Upper lobe of right lung (tissue), 1 donor: Measurements from ENCODE around the gene PRIM2. TPM values are rescaled to one million over a fixed set of nuclear protein-coding genes. Genes with fewer than 3 reads are reported as not detected.
A peak's percentile ranks its signal among the peaks of the same experiment; 100 is the strongest.
"Not testable (repeated sequence)": the region's sequence is repeated elsewhere in the genome, so short reads cannot be mapped to it uniquely, and the experiment has no call there.

ENCODE experiments used
- ATAC-seq: fragments of 200-7000 bp; cut with Tn5 transposase; one replicate; pipeline ENCODE4 v1.9.1; 2020; ENCODE audit warnings: mild to moderate bottlenecking, moderate library complexity
- DNase-seq: peaks from one replicate; pipeline ENCODE4 v3.0.0-alpha.2; 2020
- H3K27ac ChIP-seq: fragments of 200-600 bp; one replicate; pipeline ENCODE4 v1.8.0; 2022
- H3K27me3 ChIP-seq: fragments of 200-600 bp; one replicate; pipeline ENCODE4 v1.8.0; 2022; ENCODE audit warnings: mild to moderate bottlenecking
- H3K36me3 ChIP-seq: fragments of 200-600 bp; one replicate; pipeline ENCODE4 v1.8.0; 2022
- H3K4me1 ChIP-seq: fragments of 200-600 bp; one replicate; pipeline ENCODE4 v1.8.0; 2022
- H3K4me3 ChIP-seq: fragments of 200-600 bp; one replicate; pipeline ENCODE4 v1.8.0; 2022; ENCODE audit warnings: mild to moderate bottlenecking
- H3K9me3 ChIP-seq: fragments of 200-600 bp; one replicate; pipeline ENCODE4 v1.8.0; 2022
- intact Hi-C: fragments of 100-400 bp; cut with DNase I; formaldehyde crosslinking; loops from one replicate; pipeline ENCODE4 v1.11.0; 2022
- total RNA-seq: library from RNA; stranded (reverse); fragmentation: NEBNext Ultra II Directional; extraction: Animal tissue kit (Norgen Biotek cat#: 25700); gene quantifications from one replicate; pipeline ENCODE4 v1.2.1, GENCODE V29; 2021
- donor health status: DM: no; HTN: yes; CAD: no; lungs with severe emphysema.

Gene PRIM2
- total RNA-seq, 1 donor from 2014 or later = 8.5 TPM

DNA sequence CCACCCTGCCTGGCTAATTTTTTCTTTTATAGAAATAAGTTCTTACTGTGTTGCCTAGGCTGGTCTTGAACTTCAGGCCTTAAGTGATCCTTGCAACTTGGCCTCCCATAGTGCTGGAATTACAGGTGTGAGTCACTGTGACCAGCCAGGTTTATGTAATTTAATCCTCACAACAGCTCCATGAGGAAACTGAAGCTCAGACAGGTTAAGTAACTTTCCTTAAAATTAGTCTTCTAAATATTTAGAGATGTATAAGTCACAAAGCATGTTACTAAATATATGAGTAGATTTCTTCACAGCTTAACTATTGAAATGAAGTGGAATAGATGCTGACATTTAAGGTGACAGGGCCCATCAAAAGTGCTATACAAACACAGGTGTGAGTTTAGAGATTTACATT, 30.2 kb downstream of the PRIM2 start:
- ATAC-seq, H3K27me3 ChIP-seq, H3K9me3 ChIP-seq, H3K4me1 ChIP-seq, H3K27ac ChIP-seq, H3K4me3 ChIP-seq, DNase-seq, intact Hi-C loops, H3K36me3 ChIP-seq: not testable (repeated sequence)

DNA sequence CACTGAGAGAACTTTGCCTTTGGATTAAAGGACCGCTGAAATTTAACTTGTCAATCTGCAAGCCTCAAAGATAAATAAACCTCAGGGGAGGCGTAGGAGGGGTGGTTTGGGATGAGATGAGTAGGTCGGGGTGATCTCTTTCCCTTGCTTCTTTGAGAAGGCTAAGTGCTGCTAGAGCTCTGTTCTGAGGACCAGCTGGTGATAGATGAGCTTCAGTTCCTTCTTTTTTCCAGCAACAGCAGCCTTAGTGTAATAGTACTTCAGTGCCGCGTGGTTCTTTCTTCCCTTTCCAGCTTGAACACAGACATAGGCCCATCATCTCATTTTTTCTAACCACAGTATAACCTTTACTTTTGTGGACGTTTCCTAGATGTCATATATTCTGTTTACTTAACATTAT, 33.0 kb downstream of the PRIM2 start:
- H3K27ac ChIP-seq, intact Hi-C loops, H3K36me3 ChIP-seq, ATAC-seq, H3K27me3 ChIP-seq, H3K4me3 ChIP-seq, H3K9me3 ChIP-seq, DNase-seq, H3K4me1 ChIP-seq: not testable (repeated sequence)

DNA sequence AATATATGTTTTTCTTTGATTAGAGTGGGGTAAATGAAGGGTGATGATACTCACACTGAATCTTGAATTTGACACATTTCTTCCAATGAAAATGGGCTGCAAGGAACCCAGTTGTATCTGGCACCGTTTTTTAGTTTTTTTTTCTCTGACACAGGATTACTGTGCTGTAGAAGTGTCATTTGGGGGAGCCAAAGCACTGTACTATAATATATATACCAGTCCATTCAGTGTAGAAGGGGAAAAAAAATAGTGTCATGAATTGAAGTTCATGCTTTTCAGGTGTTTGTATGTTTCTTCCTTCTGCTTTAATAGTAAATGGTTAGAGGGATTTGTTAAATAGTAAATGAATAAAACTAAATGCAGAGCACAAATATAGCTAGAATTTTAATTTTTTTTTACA, 35.2 kb downstream of the PRIM2 start:
- H3K4me3 ChIP-seq, H3K27ac ChIP-seq, DNase-seq, intact Hi-C loops, H3K36me3 ChIP-seq, ATAC-seq, H3K27me3 ChIP-seq, H3K9me3 ChIP-seq, H3K4me1 ChIP-seq: not testable (repeated sequence)

- H3K36me3 ChIP-seq, intact Hi-C loops, H3K9me3 ChIP-seq, H3K4me3 ChIP-seq, H3K4me1 ChIP-seq, H3K27me3 ChIP-seq, DNase-seq, H3K27ac ChIP-seq, ATAC-seq: not testable (repeated sequence)
Measured at GRCh38 chr6:57358319-57358718, 40.9 kb downstream of the PRIM2 start.

DNA sequence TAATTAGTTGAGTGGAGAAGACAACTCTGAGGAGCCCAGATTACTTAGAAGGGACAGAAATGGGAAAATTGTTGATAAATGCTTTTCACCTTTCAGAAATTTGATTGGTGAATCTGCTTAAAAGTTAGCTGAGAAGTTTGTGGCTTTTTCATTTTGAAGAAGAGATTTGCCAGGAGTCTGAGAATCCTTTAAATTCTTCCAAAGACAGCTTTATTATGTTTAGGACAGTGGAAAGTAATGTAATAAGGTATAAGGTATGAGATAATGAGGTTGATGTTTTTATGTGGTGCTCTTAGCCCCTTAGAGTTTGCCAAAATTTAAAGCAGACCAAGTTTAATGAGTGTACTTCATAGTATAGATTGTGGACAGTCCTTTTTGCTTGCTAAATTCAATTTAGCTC, 42.3 kb downstream of the PRIM2 start:
- H3K4me1 ChIP-seq, H3K36me3 ChIP-seq, intact Hi-C loops, H3K27me3 ChIP-seq, ATAC-seq, H3K4me3 ChIP-seq, H3K9me3 ChIP-seq, DNase-seq, H3K27ac ChIP-seq: not testable (repeated sequence)

GRCh38 chr6:57362340-57362739, 44.9 kb downstream of the PRIM2 start:
- intact Hi-C loops, H3K36me3 ChIP-seq, H3K4me3 ChIP-seq, H3K27me3 ChIP-seq, H3K9me3 ChIP-seq, ATAC-seq, DNase-seq, H3K27ac ChIP-seq, H3K4me1 ChIP-seq: not testable (repeated sequence)

GRCh38 chr6:57365076-57365583, 47.7 kb downstream of the PRIM2 start:
- ATAC-seq, H3K4me3 ChIP-seq, H3K27me3 ChIP-seq, intact Hi-C loops, H3K4me1 ChIP-seq, H3K9me3 ChIP-seq, DNase-seq, H3K27ac ChIP-seq, H3K36me3 ChIP-seq: not testable (repeated sequence)

GRCh38 chr6:57368965-57369731, 51.7 kb downstream of the PRIM2 start:
- H3K27ac ChIP-seq, H3K9me3 ChIP-seq, H3K4me3 ChIP-seq, H3K36me3 ChIP-seq, H3K27me3 ChIP-seq, H3K4me1 ChIP-seq, intact Hi-C loops, DNase-seq: not testable (repeated sequence)
- peak; percentile 29 for ATAC-seq

DNA sequence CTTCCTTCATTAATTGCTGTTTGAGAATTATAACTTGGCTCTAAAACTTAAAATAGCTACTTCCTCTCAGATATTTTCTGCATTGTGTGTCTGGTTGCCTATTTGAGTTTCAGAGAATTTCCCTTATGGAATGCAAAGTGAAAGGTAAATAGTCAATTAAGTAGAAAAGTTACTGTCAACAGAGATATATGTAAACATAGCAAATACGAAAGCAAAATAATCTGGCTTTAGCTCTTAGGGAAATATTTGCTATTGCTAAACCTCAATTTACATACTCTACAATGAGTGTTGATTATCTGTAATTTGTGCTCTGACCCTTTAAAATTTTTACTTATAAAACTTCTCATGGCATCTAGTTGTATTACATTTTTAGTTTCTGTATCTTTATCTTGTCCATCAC, 54.3 kb downstream of the PRIM2 start:
- H3K4me3 ChIP-seq, H3K27me3 ChIP-seq, H3K27ac ChIP-seq, H3K4me1 ChIP-seq, H3K36me3 ChIP-seq, ATAC-seq, DNase-seq, intact Hi-C loops, H3K9me3 ChIP-seq: not testable (repeated sequence)

DNA sequence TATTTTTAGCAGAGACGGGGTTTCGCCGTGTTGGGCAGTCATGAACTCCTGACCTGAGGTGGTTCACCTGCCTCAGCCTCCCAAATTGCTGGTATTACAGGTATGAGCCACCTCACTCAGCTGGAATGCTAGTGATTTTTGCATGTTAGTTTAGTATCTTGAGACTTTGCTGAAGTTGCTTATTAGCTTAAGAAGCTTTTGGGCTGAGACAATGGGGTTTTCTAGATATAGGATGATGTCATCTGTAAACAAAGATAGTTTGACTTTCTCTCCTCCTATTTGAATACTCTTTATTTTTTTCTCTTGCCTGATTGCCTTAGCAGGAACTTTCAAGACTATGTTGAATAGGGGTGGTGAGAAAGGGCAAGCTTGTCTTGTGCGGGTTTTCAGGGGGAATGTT, 57.3 kb downstream of the PRIM2 start:
- intact Hi-C loops = not testable (repeated sequence)

GRCh38 chr6:57376083-57376482, 58.7 kb downstream of the PRIM2 start:
- H3K36me3 ChIP-seq, H3K27me3 ChIP-seq, H3K9me3 ChIP-seq, H3K4me1 ChIP-seq, DNase-seq, H3K4me3 ChIP-seq, intact Hi-C loops, ATAC-seq, H3K27ac ChIP-seq: not testable (repeated sequence)

More for the DNA sequence above, 57.3 kb downstream of the PRIM2 start:
- not testable (repeated sequence) for H3K4me1 ChIP-seq, ATAC-seq, H3K27me3 ChIP-seq, DNase-seq, H3K4me3 ChIP-seq, H3K36me3 ChIP-seq, H3K9me3 ChIP-seq, H3K27ac ChIP-seq

DNA sequence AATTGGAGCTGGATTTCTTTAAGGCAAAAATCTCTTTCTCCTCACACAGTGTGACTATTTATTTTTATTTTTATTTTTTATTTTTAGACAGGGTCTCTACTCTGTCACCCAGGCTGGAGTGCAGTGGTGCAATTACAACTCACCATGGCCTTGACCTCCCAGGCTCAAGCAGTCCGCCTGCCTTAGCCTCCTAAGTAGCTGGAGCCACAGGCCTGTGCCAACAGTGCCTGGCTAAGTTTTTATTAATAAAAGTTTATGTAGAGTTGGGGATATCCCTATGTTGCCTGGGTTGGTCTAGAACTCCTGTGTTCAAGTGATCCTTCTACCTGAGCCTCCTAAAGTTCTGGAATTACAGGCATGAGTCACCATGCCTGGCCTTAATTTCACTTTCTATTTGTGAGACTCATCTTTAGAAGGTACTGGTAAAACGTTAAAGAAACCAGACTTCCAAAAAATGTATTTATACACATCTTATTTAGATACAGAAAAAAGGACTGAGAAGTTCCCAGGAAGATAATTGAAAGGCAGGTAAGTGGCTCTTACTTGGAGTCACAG, 71.7 kb downstream of the PRIM2 start:
- DNase-seq, ATAC-seq, intact Hi-C loops: not testable (repeated sequence)

GRCh38 chr6:57390818-57391217, 73.4 kb downstream of the PRIM2 start:
- H3K27ac ChIP-seq, H3K4me3 ChIP-seq, ATAC-seq, H3K27me3 ChIP-seq, DNase-seq, H3K4me1 ChIP-seq, H3K36me3 ChIP-seq, H3K9me3 ChIP-seq, intact Hi-C loops: not testable (repeated sequence)

More for the DNA sequence above, 71.7 kb downstream of the PRIM2 start:
- H3K4me3 ChIP-seq, H3K27me3 ChIP-seq, H3K4me1 ChIP-seq, H3K36me3 ChIP-seq, H3K27ac ChIP-seq, H3K9me3 ChIP-seq: not testable (repeated sequence)

GRCh38 chr6:57392047-57392446, 74.6 kb downstream of the PRIM2 start:
- H3K9me3 ChIP-seq, H3K4me3 ChIP-seq, H3K27ac ChIP-seq, intact Hi-C loops, H3K4me1 ChIP-seq, DNase-seq, ATAC-seq, H3K27me3 ChIP-seq, H3K36me3 ChIP-seq: not testable (repeated sequence)
